Activated naive CD8-positive, alpha-beta T cell (primary cell): ENCODE measurements around the gene ACAT1.

Source experiments
- H3K27ac Mint-ChIP-seq: one replicate; pipeline ENCODE4 v1.8.0; 2021; ENCODE audit warnings: mixed read lengths
- H3K27me3 Mint-ChIP-seq: one replicate; pipeline ENCODE4 v1.8.0; 2021; ENCODE audit warnings: mixed read lengths
- H3K36me3 Mint-ChIP-seq: one replicate; pipeline ENCODE4 v1.8.0; 2021; ENCODE audit warnings: mixed read lengths
- H3K4me1 Mint-ChIP-seq: one replicate; pipeline ENCODE4 v1.8.0; 2021; ENCODE audit warnings: low read depth, mixed read lengths
- H3K4me3 Mint-ChIP-seq: one replicate; pipeline ENCODE4 v1.8.0; 2021; ENCODE audit warnings: mild to moderate bottlenecking, mixed read lengths
- H3K9me3 Mint-ChIP-seq: one replicate; pipeline ENCODE4 v1.8.0; 2021; ENCODE audit warnings: low read depth, mixed read lengths

The ACAT1 gene

GRCh38 chr11:108193725-108194124, 72.4 kb downstream of the ACAT1 start:
- H3K36me3 Mint-ChIP-seq = peaks cover 12% of the 10 kb centered on the region
- peaks cover 43% of the 10 kb centered on the region for H3K4me1 Mint-ChIP-seq
- H3K9me3 Mint-ChIP-seq = no peaks in the 10 kb centered on the region
- peak overlapping the region; percentile 64 for H3K27ac Mint-ChIP-seq
- H3K27me3 Mint-ChIP-seq = no peaks in the 10 kb centered on the region
- no peak overlapping the region for H3K4me3 Mint-ChIP-seq

DNA sequence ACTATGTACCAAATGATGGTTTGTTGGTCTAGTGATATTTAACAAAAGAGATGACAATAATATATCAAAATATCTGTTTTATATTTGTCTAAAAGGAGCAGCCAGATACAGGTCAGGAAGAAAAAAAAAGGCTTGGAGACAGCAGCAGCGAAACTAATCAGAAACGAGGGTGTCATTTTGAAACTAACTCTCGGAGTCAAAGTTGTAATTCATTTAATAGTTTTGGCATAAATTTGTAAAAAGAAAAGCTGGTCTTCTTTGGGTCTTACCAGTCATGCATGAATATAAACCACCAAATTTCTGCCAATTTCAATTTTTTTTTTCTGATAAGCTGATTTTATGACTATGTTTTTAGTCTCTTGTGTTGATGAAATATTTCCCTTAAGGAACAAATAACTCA, 75.5 kb downstream of the ACAT1 start:
- no peaks in the 10 kb centered on the region for H3K9me3 Mint-ChIP-seq
- H3K27ac Mint-ChIP-seq = peak overlapping the region; percentile 79
- peaks cover 10% of the 10 kb centered on the region for H3K36me3 Mint-ChIP-seq
- H3K4me1 Mint-ChIP-seq = peaks cover 67% of the 10 kb centered on the region
- H3K27me3 Mint-ChIP-seq = no peaks in the 10 kb centered on the region
- H3K4me3 Mint-ChIP-seq = no peak overlapping the region
